ENCODE data around the gene KCNK15.

The KCNK15 gene

GRCh38 chr20:44742304-44743079, 3.2 kb upstream of the KCNK15 start:
- no peak for DNase-seq (ENCODE audit: low read depth)
- no peak overlapping the region for H3K4me3 ChIP-seq (ENCODE audit: low read depth, low read length)
- TF ChIP-seq CTCF (IDR thresholded peaks at IDR 0.05; ENCODE audit: insufficient read depth, low read depth, low read length, missing control alignments), result no peak

GRCh38 chr20:44743080-44743701, 2.5 kb upstream of the KCNK15 start:
- TF ChIP-seq CTCF (IDR thresholded peaks at IDR 0.05; ENCODE audit: insufficient read depth, low read depth, low read length, missing control alignments), result no peak
- no peak overlapping the region for H3K4me3 ChIP-seq (ENCODE audit: low read depth, low read length)
- DNase-seq (ENCODE audit: low read depth), result no peak

GRCh38 chr20:44743916-44744655, 1.6 kb upstream of the KCNK15 start:
- H3K4me3 ChIP-seq (ENCODE audit: low read depth, low read length), result no peak overlapping the region
- DNase-seq (ENCODE audit: low read depth), result no peak
- no peak for TF ChIP-seq CTCF (IDR thresholded peaks at IDR 0.05; ENCODE audit: insufficient read depth, low read depth, low read length, missing control alignments)

GRCh38 chr20:44745122-44745597, 505 bp upstream of the KCNK15 start:
- no peak for DNase-seq (ENCODE audit: low read depth)
- no peak overlapping the region for H3K4me3 ChIP-seq (ENCODE audit: low read depth, low read length)
- TF ChIP-seq CTCF (IDR thresholded peaks at IDR 0.05; ENCODE audit: insufficient read depth, low read depth, low read length, missing control alignments), result no peak

GRCh38 chr20:44746367-44747165, 901 bp downstream of the KCNK15 start:
- no peak overlapping the region for H3K4me3 ChIP-seq (ENCODE audit: low read depth, low read length)
- TF ChIP-seq CTCF (IDR thresholded peaks at IDR 0.05; ENCODE audit: insufficient read depth, low read depth, low read length, missing control alignments), result no peak
- no peak for DNase-seq (ENCODE audit: low read depth)
